AG08395 (cell line): Measurements from ENCODE around the gene TRIP6.
"Not testable (repeated sequence)": the region's sequence is repeated elsewhere in the genome, so short reads cannot be mapped to it uniquely, and the experiment has no call there.

Experiments used
- DNase-seq: peaks from one replicate; pipeline ENCODE4 v3.0.0; 2012; ENCODE audit warnings: mixed read lengths, low spot score

TRIP6 gene

DNA sequence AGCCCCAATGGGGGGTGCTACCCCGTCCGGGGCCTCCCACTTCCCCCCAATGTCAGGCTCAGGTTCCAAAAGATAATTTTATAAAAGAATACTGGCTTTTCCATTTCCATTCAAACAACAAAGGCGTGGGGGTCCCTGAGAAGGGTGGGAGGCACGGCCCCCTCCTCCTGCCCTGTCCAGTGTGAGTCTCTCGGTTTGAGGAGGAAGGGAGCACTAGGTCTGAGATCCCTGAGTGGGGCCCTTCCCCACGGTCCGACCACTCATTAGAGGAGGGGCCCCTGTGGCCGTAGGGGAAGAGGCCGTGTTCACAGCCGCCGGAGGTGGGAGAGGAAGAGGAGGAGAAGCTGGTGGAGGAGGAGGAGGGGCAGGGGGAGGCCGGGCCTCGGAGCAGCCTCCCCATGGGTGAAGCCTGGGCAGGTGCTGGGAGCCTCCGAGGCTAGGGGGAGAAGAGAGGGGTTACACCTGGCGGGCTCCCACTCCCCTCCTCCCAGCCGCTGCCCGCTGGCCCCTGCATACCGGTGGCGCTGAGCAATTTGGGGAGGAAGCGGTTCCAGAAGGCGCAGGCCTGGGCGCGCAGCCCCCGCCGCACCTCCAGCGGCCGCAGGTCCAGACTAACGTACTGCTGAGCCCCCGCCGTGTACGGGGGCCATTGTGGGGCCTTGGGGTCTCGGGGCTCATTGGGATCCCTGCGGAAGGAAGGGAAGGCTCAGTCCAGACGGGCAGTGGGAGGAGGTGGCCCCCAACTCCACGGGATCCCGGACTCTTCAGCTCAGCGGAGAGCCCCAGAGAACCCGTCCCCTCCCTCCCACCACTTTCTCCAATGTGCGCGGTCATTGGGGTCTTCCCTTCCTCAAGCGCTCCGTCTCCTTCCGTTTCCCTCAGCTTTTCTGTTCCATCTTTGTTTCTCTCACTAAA is 23.7 kb downstream of the TRIP6 start:
- no peak for DNase-seq

DNA sequence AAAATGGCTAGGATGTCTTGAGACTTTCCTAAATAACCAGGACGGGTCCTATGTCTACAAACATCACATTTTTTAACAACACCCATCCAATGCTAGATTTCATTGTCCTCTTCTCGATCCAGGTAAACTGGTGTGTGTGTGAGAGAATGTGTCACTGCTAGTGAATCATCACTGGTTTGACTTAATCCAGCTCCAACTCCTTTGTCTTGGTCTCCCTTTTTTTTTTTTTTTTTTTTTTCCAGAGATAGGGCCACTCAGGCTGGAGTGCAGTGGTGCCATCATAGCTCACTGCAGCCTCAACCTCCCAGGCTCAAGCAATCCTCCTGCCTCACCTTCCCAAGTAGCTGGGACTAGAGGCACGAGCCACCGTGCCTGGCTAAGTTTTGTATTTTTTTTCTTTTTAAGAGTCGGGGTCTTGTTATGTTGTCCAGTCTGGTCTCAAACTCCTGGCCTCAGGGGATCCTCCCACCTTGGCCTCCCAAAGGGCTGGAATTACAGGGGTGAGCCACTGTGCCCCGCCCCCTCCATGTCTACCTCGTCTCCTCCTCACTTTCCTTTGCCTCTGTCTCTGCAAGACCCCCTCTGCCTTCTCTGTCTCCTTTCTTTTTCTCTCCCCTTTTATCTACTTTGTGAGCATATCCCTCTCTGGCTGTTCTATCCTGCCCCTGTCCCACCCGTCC is 24.5 kb downstream of the TRIP6 start:
- no peak for DNase-seq

DNA sequence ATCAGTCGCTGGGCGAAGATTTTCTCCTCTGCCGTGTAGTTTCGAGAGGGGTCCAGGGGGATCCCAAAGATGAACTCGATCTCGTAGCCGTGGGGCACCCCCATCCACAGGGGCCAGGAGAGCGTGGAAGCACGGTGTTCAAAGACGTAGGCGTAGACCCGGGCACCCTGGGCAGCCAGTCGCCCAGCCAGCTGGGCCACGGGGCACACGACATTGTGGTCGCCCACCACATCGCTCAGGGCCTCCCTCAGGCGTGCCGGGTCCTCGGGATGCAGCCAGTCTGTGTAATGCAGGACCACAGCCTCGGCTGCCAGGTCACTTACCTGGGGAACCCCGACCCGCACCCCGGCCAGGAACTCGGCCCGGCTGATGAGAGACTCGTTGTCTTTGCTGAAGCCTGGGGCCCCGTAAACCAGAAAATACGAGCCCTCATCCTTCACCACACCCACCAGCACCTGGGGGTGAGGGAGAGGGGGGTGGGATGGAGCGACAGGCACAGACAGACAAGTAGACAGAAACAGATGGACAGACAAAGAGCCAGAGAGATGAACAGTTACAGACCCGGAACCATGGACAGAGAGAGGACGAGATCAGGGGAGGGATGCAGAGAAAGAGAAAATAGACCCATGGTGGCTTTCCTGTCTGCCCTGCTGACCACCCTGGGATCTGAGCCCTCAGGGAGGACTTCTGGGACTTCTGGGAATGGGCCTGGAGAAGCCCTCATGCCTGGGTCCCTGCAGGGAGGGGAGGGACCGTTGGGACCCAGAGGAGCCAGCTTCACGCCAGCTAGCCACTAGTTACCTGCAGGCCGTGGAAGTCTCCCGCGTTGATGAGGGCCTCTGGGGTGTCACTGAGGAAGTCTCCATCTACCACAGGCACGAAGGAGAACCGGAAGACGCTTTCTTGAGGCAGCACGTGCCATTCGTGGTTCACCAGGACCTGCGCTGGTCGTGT is 25.5 kb downstream of the TRIP6 start:
- no peak for DNase-seq

DNA sequence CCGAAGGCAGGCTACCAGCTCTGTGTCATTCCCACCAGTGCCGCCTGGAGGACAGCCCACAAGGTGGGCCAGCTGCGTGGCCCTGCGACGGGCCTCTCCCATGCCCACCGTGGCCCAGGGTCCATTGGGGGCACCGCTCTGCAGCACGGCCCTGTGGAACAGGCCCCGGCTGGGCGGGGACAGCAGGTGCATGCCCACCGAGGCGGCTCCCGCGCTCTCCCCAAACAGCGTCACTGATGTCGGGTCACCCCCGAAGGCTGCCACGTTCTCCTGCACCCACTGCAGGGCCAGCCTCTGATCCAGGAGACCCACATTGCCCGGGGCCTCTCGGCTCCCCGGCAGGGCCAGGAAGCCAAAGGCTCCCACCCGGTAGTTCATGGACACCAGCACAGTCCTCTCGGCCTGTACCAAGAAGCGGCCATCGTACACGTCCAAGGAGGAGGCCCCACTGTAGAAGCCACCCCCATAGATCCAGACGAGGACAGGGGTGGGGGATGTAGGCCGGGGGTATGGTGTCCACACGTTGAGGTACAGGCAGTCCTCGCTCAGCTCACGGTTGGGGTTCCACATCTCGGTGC is 26.2 kb downstream of the TRIP6 start:
- DNase-seq: no peak

DNA sequence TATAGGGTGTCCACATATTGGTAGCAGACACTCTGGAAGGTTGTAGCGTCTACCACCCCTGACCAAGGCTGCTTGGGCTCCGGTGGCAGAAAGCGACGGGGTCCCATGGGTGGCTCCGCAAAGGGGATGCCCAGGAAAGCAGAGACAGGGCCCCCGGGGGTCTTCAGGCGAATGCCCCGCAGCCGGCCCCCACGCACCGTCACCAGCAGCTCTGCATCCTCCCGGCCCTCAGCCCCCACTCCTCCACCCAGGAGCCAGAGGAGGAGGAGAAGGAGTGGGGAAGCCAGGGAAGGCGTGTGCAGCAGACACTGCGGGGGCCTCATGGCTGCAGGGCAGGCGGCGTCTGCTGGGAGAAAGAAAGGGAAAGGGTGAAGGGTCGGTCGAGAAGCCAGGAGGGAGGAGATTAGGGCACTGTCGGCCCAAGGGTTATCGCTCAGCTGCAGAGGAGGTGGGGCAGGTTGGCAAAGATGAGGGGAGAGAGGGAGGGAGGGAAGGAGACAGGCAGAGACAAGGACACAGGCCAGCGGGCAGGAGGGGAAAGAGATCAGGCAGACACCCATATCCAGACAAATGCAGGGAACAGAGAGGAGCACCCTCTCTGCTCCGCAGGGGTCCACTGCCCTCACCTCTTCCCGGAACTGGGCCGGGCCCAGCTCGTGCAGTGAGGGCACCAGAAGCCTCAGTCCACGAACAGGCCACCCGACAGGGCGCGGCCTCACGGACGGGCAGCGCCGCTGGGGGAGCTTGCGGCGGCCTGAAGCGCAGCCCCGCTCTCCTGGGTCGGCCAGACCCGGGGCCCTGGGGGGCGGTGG is 26.9 kb downstream of the TRIP6 start:
- no peak for DNase-seq

DNA sequence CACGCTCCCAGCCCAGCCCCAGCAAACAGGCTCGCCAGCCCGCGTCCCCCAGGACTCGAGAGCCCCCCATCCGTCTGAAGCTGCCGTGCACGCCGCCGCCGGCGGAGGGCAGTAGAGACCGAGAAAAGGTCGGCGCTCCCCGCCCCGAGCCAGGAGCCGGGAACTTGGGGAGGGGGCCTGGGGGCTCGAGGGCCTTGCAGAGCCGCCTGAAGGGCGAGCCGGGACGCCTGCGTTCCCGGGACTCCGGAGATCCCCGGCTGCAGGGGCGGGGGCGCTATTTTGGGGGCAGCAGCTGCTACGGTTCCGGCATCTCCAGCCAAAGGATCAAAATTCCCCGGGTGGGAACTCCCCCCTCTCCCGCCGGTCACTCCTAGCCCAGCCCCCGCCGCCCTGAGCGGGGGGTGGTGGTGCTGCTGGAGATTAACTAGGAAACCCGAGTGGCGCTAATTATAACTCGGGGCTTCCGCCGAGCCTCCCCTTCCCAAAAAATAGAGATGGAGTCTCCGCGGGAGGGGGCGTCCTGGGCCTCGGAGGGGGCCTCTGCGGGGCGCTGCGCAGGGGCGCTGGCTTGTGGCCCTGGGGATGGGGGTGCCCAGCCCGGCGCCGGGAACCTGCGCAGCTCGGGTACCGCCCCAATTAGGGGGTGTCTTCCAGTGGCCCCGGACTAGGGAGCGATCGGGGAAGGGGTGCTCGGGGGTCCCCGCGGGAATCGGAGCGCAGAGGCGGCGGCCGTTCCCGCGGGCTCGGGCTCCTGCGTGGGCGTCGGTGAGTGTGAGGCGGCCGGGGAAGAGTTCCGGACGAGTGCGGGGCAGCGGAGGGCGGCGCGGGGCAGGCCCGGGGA is 27.9 kb downstream of the TRIP6 start:
- DNase-seq: peak; percentile 23

DNA sequence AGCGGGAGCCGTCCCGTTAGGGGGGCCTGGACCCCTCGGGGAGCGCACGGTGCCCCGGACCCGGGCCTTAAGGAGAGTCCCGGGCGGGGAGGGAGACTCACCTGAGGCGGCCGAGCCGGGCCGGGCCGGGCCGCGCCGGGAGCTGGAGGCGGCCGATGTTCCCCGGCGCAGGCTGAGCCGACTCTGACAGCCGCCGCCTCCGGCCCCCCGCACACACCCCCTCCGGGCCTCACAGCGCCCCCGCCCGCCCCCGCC is 28.4 kb downstream of the TRIP6 start, which contains the start of gene ACHE:
Gene ACHE, minus strand, starts transcription at position 188 of the 255 bp plus-strand sequence. CDS start 1,656 bp downstream, outside the sequence.
- no peak for DNase-seq

DNA sequence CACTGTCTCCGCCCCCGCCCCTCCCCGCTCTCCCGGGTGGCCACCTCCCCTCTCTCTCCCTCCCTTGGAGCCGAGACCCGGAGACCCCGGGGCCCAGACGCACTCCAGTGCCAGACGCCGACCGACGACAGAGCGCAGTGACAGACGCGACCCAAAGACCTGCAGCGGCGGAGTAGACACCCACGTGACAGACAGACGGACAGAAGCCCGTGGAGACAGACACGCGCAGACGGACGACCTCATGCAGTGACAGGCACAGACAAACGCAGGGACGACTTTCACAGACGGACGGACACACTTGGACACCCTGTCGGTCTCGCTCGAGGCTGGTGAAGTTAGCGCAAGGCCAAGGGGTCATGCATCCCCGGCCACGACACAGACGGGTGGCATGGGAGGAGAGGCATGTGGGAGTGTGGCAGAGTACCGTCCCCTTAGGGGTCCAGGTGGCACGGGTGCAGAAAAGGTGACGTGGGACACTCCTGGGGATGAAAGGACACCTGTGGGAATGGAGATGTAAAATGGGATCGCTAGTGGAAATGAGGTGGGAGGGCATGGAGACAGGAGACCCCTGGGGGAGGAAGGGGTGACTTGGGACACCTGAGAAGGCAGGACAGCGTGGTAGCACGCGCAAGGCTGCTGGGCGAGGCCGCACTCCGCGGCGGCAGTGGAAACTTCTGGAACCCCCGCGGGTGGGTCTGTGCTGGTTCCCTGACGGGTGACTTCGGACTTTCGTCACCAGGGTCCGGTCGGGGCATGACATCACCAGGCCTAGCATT is 29.0 kb downstream of the TRIP6 start:
- DNase-seq: no peak

DNA sequence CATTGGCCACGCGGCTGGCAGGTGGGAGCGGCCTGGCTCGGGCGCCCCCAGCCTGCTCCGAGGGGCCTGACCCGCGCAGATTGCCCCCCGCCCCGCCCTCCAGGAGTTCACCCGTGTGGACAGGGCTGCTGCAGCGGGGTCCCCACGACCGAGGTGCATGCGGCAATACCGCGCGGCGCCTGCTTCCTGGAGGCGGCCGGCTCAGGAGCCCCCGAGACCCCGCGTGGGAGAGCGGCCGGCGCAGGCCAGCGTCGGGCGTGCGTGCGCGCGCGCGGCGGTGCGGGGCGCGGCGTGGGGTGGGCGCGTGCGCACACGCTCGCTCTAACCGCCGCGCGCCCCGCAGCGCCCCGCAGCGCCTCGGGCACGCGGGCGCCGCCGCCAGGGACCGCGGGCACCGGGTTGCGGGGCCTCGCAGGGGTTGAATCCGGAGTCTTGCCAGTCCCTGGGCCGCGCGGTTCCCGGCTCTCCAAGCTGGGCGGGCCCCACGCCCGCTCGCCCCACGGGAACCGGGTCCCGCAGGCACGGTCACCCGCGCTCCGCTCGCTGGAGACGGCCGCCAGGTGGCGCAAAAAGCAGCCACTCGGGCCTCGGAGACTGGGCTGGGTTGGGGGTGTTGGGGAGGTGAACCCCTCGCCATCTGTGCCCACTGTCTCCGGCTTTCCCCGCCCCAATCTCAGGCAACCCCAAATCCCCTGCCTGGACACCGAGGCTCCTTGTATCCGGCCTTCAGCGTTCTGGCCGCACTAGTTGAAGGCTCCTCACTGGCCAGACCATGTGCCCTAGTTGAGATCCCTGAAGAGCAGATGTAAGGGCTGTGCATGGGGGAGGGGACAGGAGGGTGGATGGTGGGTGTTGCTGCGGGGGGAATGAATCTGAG is 29.8 kb downstream of the TRIP6 start:
- peak; percentile 48 for DNase-seq

DNA sequence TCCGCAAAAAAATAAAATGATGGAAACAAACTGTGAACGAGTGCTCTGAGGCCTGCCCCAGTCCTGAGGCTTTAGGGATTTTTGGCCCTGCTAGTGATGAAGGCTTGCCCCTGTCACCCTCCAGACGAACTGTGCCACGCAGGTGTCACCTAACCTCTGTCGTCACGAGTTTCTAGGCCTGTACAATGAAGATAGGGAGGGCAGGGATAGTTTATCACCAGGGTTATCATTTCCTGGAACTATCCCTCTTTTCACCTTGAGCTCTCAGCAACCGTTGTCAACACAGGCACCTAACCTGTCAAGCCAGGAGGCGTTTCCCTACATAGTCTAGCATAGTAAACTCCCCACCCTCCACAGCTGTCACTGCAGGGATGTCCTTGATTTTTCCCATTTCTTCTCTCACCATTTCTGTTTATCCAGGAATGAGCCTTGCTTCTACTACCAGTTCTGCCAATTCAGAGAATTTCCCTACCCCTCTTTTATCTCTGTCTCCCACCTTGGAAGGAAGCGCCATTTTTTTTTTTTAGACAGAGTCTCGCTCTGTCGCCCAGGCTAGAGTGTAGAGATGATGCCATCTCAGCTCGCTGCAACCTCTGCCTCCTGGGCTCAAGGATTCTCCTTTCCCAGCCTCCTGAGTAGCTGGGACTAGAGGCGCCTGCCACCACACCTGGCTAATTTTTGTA is 30.7 kb downstream of the TRIP6 start:
- DNase-seq: no peak

DNA sequence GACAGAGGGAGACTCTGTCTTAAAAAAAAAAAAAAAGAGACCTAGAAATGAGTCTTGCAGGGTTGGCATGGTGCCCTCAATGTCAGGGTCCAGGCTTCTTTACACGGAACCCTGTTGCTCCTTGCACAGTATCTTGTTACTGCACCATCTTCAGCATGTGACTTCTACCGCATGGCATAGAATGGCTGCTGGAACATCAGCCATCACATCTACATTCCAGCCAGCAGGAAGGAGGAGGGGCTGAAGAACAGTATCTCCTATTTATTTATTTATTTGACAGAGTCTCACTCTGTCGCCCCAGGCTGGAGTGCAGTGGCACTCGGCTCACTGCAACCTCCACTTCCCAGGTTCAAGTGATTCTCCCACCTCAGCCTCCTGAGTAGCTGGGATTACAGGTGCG is 32.2 kb downstream of the TRIP6 start:
- DNase-seq: no peak

DNA sequence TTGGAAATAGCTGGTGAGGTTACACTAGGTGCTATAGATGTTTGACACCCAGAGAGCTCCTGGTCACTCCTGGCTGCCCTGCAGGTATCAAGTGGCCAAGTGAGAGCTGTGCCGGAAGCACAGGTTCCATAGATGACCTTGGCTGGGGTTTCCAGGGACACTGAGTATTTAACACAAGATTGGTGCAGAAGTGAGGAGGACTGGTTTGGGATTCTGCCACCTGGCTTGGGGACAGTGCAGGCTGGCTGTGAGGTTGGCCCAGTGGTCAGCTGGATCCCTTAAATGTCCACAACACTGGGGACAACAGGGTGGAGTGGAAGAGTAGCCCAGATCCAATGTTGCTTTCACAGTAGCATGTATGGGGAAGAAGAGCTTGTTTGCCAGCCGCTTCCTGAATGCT is 33.8 kb downstream of the TRIP6 start:
- DNase-seq: no peak

DNA sequence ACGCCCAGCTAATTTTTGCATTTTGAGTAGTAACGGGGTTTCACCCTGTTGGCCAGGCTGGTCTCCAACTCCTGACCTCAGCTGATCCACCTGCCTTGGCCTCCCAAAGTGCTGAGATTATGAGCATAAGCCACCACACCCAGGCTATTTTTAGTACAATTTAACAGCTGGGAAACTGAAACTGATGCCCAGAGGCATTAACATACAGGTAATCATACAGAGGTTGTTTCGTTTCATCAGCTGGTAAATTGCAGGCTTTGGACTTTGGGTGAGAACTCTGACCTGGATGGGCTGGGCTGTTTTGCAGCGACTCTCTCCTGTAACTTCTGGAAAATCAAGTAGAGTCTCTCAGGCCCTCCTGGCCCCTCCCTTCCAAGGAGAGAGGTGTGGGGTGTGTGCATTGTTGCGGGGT is 34.7 kb downstream of the TRIP6 start:
- no peak for DNase-seq

DNA sequence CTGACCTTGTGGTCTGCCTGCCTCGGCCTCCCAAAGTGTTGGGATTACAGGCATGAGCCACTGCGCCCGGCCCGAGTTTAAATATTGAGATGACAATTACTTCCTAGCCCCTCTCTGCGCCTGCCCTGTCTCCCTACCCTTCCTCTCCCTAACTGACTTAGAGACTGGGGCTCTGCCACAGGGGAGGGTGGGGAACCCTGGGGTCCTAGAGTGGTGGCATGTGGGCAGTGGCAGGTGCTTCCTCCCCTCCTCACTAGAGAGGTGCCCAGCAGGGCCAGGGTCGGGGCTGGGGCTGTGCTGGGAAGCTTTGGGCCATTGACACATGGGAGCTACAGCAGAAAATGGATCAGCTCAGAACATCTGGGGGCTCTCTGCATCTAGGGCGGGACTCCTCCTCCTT is 35.5 kb downstream of the TRIP6 start:
- no peak for DNase-seq

DNA sequence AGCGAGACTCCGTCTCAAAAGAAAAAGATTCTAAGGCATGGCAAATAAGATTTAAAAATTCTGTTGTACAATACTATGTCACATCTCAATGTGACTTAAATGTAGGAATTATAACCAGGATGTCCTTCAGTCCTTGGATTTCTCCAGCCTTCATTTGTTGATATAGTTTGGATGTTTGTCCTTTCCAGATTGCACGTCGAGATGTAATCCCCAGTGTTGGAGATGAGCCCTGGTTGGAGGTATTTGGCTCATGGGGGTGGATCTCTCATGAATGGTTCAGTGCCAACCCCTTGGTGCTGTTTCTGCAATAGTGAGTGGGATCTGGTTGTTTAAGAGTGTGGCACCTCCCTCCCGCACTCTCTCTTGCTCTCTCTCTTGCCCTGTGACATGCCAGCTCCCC is 41.3 kb downstream of the TRIP6 start:
- no peak for DNase-seq

DNA sequence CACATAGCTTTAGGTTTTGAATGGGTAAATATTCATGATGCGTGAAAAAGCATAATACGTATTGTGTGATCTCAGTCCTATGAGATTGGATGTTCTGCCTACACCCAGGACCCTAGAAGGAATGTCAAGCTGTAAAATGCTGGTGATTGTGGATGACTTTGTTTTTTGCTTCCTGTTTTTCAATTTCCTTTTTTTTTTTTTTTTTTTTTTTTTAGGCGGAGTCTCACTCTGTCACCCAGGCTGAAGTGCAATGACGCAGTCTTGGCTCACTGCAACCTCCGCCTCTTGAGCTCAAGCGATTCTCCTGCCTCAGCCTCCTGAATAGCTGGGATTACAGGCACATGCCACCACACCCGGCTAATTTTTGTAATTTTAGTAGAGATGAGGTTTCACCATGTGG is 43.3 kb downstream of the TRIP6 start:
- DNase-seq: not testable (repeated sequence)

DNA sequence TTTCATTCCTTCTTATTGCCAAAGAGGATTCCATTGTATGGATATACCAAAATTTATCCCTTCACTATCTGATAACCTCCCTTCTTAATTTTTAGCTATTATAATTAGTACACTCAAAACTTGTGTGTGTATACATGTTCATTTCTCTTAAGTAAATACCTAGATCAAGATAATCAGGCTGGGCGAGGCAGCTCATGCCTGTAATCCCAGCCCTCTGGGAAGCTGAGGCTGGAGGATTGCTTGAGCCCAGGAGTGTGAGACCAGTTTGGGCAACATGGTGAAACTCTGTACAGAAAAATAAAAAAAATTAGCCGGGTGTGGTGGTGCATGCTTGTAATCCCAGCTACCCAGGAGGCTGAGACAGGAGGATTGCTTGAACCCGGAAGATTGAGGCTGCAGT is 44.3 kb downstream of the TRIP6 start:
- DNase-seq: no peak
